ENCODE data around the gene CHIT1. TPM values are rescaled to one million over a fixed set of nuclear protein-coding genes. Genes with fewer than 3 reads are reported as not detected.
A peak's percentile ranks its signal among the peaks of the same experiment; 100 is the strongest.

CHIT1 gene
- total RNA-seq, 1 donor from 2014 or later: under 0.01 TPM

DNA sequence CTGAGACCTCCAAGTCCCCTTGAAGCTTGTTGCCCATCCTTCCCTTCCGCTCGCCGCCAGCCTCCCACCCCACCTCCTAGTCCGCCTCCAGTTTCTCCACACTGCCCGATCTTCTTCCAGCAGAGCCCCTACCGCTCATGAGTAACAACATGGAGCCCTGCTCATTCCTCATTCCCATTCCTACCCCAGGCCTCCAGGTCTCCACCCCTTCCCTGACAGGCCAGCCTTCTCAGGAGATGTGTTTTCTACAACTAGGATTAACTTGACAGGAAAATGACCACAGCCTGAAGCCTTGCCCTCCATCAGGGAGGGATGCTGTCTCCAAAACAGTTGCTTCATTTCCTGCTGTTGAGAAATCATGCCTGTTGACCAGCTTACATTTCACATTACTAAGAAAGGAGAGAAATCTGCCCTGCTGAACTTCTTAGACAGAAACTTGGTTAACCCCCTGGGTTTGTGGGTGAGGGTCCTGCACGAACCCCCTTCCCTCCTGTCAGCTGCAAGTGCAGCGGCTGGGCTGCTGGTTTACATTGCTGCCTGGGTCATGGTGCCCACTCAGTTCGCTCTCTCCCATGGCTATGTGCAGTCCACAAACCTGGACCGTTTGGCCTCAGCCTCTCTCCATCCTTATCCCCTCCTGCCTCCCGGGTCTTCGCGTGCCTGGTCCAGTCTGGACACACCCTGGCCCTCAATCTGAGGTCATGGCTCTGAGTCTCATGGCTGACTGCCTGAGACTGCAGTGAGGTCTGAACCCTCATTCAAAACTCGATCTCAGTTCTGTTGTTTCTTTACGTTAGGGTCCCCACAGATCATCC is 26.8 kb downstream of the CHIT1 start:
- peak; percentile 36 for FAIRE-seq
- Histone ChIP-seq H3K27me3 (ENCODE audit: control insufficient read depth, insufficient read depth, low read length) (no peaks in the 10 kb centered on the region), H3K36me3 (ENCODE audit: control insufficient read depth, insufficient read depth, low read length) (no peaks in the 10 kb centered on the region), H3K4me3 (ENCODE audit: low read depth, low read length) (no peak overlapping the region)
- TF ChIP-seq CTCF (IDR thresholded peaks at IDR 0.05; ENCODE audit: insufficient read depth, low read length, severe bottlenecking): no peak
- peak; percentile 32 for DNase-seq (ENCODE audit: low read depth)

- no peaks in the 10 kb centered on the region for H3K36me3 ChIP-seq (ENCODE audit: control insufficient read depth, insufficient read depth, low read length)
- no peak for TF ChIP-seq CTCF (IDR thresholded peaks at IDR 0.05; ENCODE audit: insufficient read depth, low read length, severe bottlenecking)
- FAIRE-seq: no peak
- no peak for DNase-seq (ENCODE audit: low read depth)
- H3K27me3 ChIP-seq (ENCODE audit: control insufficient read depth, insufficient read depth, low read length): no peaks in the 10 kb centered on the region
- no peak overlapping the region for H3K4me3 ChIP-seq (ENCODE audit: low read depth, low read length)
Measured at GRCh38 chr1:203201516-203202205, 27.8 kb downstream of the CHIT1 start.

- Histone ChIP-seq H3K36me3 (ENCODE audit: control insufficient read depth, insufficient read depth, low read length) (no peaks in the 10 kb centered on the region), H3K4me3 (ENCODE audit: low read depth, low read length) (no peak overlapping the region), H3K27me3 (ENCODE audit: control insufficient read depth, insufficient read depth, low read length) (no peaks in the 10 kb centered on the region)
- FAIRE-seq: no peak
- no peak for DNase-seq (ENCODE audit: low read depth)
- TF ChIP-seq CTCF (IDR thresholded peaks at IDR 0.05; ENCODE audit: insufficient read depth, low read length, severe bottlenecking): no peak
Measured at GRCh38 chr1:203200916-203201315, 28.6 kb downstream of the CHIT1 start.

DNA sequence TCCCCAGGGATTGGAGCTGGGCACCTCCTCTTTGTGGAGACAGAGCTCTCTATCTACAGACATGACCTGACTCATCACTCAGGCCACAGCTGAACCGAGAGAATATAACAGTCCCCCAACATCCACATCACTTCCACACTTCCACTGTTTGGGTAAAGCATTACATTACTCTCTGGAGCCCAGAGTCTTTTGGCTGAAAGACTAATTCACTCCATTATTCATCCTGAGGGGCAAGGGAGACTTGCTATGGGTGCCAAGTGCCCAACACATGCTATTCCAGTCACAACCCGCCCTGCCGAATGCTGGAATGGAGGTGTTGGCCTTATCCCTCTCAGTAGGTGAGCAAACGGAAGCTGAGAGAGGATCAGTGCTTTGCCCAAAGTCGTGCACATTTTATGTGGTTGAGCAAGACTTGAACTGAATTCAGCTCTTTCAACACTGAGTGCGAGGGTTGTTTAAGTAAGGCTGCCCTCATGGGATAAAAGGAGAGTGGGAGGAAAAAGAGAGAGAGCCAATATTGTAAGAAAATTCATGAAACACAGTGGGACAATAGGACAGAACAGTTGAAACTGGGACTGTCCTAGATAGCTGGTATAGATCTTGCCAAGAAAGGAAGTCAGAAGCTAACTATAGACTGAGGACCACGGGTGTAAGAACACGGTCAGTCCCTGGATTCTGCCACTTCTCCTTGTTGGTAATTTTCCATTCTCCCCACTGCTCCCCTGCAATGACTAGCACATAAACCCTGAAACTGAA is 29.5 kb downstream of the CHIT1 start:
- DNase-seq (ENCODE audit: low read depth) (peak; percentile 86), FAIRE-seq (no peak)
- Histone ChIP-seq H3K4me3 (ENCODE audit: low read depth, low read length) (no peak overlapping the region), H3K36me3 (ENCODE audit: control insufficient read depth, insufficient read depth, low read length) (no peaks in the 10 kb centered on the region), H3K27me3 (ENCODE audit: control insufficient read depth, insufficient read depth, low read length) (no peaks in the 10 kb centered on the region)
- TF ChIP-seq CTCF (IDR thresholded peaks at IDR 0.05; ENCODE audit: insufficient read depth, low read length, severe bottlenecking): no peak

DNA sequence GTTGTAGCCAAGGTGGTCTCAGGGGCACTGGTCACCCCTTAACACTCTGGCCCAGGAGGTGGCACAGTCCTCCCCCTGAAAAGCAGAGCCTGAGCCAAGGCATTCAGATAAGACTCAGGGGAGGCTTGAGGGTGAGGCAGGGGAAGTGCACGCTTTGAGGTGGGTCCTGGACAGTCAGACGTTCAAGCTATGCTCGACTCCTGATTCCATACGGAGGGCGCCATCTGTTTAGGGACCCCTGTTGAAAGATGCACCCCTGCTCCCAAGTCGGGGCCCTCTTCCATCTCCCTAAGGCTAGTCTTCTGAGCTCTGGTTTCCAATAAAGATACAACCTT is 30.0 kb downstream of the CHIT1 start:
- DNase-seq (ENCODE audit: low read depth) (no peak), FAIRE-seq (no peak)
- H3K27me3 ChIP-seq (ENCODE audit: control insufficient read depth, insufficient read depth, low read length): no peaks in the 10 kb centered on the region
- no peaks in the 10 kb centered on the region for H3K36me3 ChIP-seq (ENCODE audit: control insufficient read depth, insufficient read depth, low read length)
- H3K4me3 ChIP-seq (ENCODE audit: low read depth, low read length): no peak overlapping the region
- TF ChIP-seq CTCF (IDR thresholded peaks at IDR 0.05; ENCODE audit: insufficient read depth, low read length, severe bottlenecking): no peak
